Right lobe of liver (tissue), 6 donors: ENCODE data around the gene DNMT3B. TPM values are rescaled to one million over a fixed set of nuclear protein-coding genes. Genes with fewer than 3 reads are reported as not detected.

ENCODE experiments used
- ATAC-seq, 4 donors: fragments of 200-7000 bp; cut with Tn5 transposase; one replicate each; pipeline ENCODE4 v1.9.1; 2020; ENCODE audit warnings: mild to moderate bottlenecking in 4 of 4, moderate library complexity in 4 of 4
- DNase-seq, 3 donors: peaks; one replicate each; pipeline ENCODE4 v3.0.0-alpha.2; 2020
- H3K27ac ChIP-seq, 3 donors: fragments of 200-600 bp; one replicate each; pipeline ENCODE4 v1.8.0; 2022
- H3K27me3 ChIP-seq, 2 donors: fragments of 200-600 bp; one replicate each; pipeline ENCODE4 v1.8.0; 2022
- H3K36me3 ChIP-seq, 4 donors: fragments of 200-600 bp; sonication (generic) in 1 of 4; one replicate each; pipeline versions ENCODE4 v1.5.1 to v1.8.0; 2017 to 2022; ENCODE audit warnings: control low read depth in 1 of 4
- H3K4me1 ChIP-seq, 4 donors: fragments of 200-600 bp; sonication (generic) in 1 of 4; one replicate each; pipeline versions ENCODE4 v1.5.1 to v1.8.0; 2017 to 2022; ENCODE audit warnings: control low read depth in 1 of 4
- H3K4me3 ChIP-seq, 3 donors: fragments of 200-600 bp; one replicate each; pipeline ENCODE4 v1.8.0; 2022
- H3K9me3 ChIP-seq, 4 donors: fragments of 200-600 bp; sonication (generic) in 1 of 4; one replicate each; pipeline versions ENCODE4 v1.5.1 to v1.8.0; 2017 to 2022; ENCODE audit warnings: control low read depth in 1 of 4
- POLR2A ChIP-seq: fragments of 450-650 bp; IDR thresholded peaks from one replicate; pipeline ENCODE4 v1.6.1; 2017; ENCODE audit warnings: antibody characterized with exemption, mild to moderate bottlenecking
- WGBS: methylation state at CpG from one replicate; pipeline ENCODE4 v1.1.6; 2018; ENCODE audit warnings: low coverage, low lambda C conversion rate; ENCODE audit not compliant: insufficient coverage; ENCODE audit errors: missing lambda C conversion rate; 5-methylcytosine and 5-hydroxymethylcytosine counted together
- intact Hi-C, 2 donors: fragments of 100-400 bp; cut with DNase I; formaldehyde crosslinking; loops; one replicate each; pipeline versions ENCODE4 v1.11.2 to v1.14.1; 2022
- total RNA-seq, 6 experiments: library from RNA; depleted of rRNA in 2 of 6; stranded (reverse); fragments of >200 nt in 2 of 6; fragmentation: NEBNext Ultra II Directional in 3 of 6; extraction: Animal tissue kit (Norgen Biotek cat#: 25700) in 3 of 6; gene quantifications; one replicate each; pipeline versions ENCODE4 v1.1.0 to v1.2.4, GENCODE V29; 2016 to 2023
- TF ChIP-seq, protein P1 (sequence below), 4 donors: fragments of 200-600 bp in 3 of 4; fragments of 450-650 bp in 1 of 4; IDR thresholded peaks; one replicate each; pipeline versions ENCODE4 v1.5.1 to v1.8.0; 2016 to 2022; ENCODE audit warnings: antibody characterized with exemption in 4 of 4, mild to moderate bottlenecking in 2 of 4
- donor health status: DM: no; HTN: yes; CAD: no.
- donor health status: DM: no; HTN: no; CAD: no.
- donor health status: DM: no; HTN: no; CAD: no.
- donor health status: DM: no; HTN: yes; CAD: no.
- donor health status: DM: no; HTN: yes; CAD: no.

The DNMT3B gene
- total RNA-seq, 6 experiments from 2014 or later = 0.43 to 0.88 (median 0.65) TPM

DNA sequence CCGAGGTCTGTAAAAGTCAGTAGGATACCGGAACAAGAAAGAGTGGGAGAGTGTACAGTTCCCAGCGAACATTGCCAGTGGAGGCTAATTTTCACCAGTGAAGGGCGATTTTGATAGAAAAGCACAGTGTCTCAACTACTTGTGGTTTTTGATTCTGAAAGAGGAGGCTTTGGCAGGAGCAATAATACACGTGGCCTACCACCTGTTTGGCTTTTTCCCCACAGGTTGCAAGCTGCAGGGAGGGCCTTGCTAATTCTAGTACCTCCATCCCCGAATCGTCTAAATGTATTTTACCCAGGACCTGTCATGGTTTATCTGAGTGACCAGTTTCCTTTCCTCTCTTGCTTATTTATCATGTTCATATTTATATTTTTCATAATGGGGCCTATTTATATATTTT lies 93.2 kb downstream of the DNMT3B start:
- intact Hi-C loops = no loop called here
- Histone ChIP-seq H3K27ac (no peak overlapping the region), H3K4me3 (no peak overlapping the region), H3K36me3 (peaks cover 0 to 6% (median 1%) of the 10 kb centered on the region in 4 donors), H3K4me1 (no peaks in the 10 kb centered on the region), H3K27me3 (no peaks in the 10 kb centered on the region), H3K9me3 (no peaks in the 10 kb centered on the region)
- ATAC-seq = no peak
- WGBS = 88% methylated on average over 5 of the region's 7 CpGs
- no peak for DNase-seq
- TF ChIP-seq, protein P1, sequence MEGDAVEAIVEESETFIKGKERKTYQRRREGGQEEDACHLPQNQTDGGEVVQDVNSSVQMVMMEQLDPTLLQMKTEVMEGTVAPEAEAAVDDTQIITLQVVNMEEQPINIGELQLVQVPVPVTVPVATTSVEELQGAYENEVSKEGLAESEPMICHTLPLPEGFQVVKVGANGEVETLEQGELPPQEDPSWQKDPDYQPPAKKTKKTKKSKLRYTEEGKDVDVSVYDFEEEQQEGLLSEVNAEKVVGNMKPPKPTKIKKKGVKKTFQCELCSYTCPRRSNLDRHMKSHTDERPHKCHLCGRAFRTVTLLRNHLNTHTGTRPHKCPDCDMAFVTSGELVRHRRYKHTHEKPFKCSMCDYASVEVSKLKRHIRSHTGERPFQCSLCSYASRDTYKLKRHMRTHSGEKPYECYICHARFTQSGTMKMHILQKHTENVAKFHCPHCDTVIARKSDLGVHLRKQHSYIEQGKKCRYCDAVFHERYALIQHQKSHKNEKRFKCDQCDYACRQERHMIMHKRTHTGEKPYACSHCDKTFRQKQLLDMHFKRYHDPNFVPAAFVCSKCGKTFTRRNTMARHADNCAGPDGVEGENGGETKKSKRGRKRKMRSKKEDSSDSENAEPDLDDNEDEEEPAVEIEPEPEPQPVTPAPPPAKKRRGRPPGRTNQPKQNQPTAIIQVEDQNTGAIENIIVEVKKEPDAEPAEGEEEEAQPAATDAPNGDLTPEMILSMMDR (IDR thresholded peaks at IDR 0.05) = no peak
- no peak for TF ChIP-seq POLR2A

DNA sequence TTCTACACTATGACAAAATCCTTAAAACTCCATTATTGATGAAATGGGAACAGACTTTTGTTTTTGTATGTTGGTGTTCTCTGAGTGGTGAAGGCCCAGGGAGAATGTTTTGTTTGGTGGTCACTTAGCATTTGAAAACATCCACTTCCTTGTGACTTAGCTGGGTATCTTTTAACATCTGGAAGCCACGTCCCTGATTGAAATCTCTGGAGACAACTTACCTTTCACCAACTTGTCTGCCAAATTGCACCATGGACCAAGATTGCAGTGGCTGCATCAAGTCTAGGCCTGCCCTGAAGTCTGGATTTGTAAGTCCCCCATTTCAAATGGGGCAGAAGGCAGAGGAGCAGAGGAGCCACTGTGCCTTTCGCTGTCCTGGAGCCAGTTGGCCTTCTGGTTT lies 96.0 kb downstream of the DNMT3B start:
- ATAC-seq (no peak), DNase-seq (no peak)
- Histone ChIP-seq H3K36me3 (peaks cover 0 to 4% (median 0%) of the 10 kb centered on the region in 4 donors), H3K27me3 (no peaks in the 10 kb centered on the region), H3K27ac (no peak overlapping the region), H3K9me3 (no peaks in the 10 kb centered on the region), H3K4me3 (no peak overlapping the region), H3K4me1 (no peaks in the 10 kb centered on the region)
- intact Hi-C loops = no loop called here
- TF ChIP-seq POLR2A = no peak
- TF ChIP-seq, protein P1 (IDR thresholded peaks at IDR 0.05) = no peak
- 90% methylated on average over 2 of the region's 2 CpGs for WGBS

Other genes starting within 250 kb of the DNMT3B start
- 1 to 10 TPM; 4.3 to 6.5 (median 5.7) TPM for gene NOL4L, start 177.1 kb upstream of the DNMT3B start, total RNA-seq
- not detected for gene C20orf203, start 88.4 kb upstream of the DNMT3B start, total RNA-seq
- 10 to 100 TPM; 15.2 to 21.3 (median 18.6) TPM for gene COMMD7, start 18.9 kb upstream of the DNMT3B start, total RNA-seq
- 10 to 100 TPM in 5 of 6 experiments, 1 to 10 TPM in 1; 7.9 to 26.8 (median 16.1) TPM for gene MAPRE1, start 57.6 kb downstream of the DNMT3B start, total RNA-seq
- gene EFCAB8, start 96.5 kb downstream of the DNMT3B start, total RNA-seq = under 1 TPM in 4 of 6 experiments, not detected in 2; 0.17 to 0.22 (median 0.20) TPM
- not detected for gene SUN5, start 242.0 kb downstream of the DNMT3B start, total RNA-seq
- under 1 TPM in 1 of 6 experiments, not detected in 5; 0.12 TPM for gene BPIFB2, start 245.3 kb downstream of the DNMT3B start, total RNA-seq